GM18511 (cell line): ENCODE data around the gene KBTBD2.
"Not testable (repeated sequence)": the region's sequence is repeated elsewhere in the genome, so short reads cannot be mapped to it uniquely, and the experiment has no call there.

Experiments used
- ATAC-seq: cut with Tn5 transposase; IDR thresholded peaks from one replicate; pipeline ENCODE4 v1.9.1; 2021; ENCODE audit warnings: mild to moderate bottlenecking, moderate library complexity; ENCODE audit not compliant: unreplicated experiment

The KBTBD2 gene

GRCh38 chr7:32893722-32894121, 2.2 kb upstream of the KBTBD2 start:
- ATAC-seq: no peak

- ATAC-seq: no peak
Measured at GRCh38 chr7:32893207-32893524, 1.6 kb upstream of the KBTBD2 start.

GRCh38 chr7:32892521-32893206, 1.1 kb upstream of the KBTBD2 start:
- no peak for ATAC-seq

- ATAC-seq: peak; percentile 53
Measured at GRCh38 chr7:32891800-32892520, 400 bp upstream of the KBTBD2 start.

- no peak for ATAC-seq
Measured at GRCh38 chr7:32890793-32891042, 842 bp downstream of the KBTBD2 start.

GRCh38 chr7:32890010-32890792, 1.4 kb downstream of the KBTBD2 start:
- ATAC-seq: peak; percentile 42

GRCh38 chr7:32888505-32888904, 3.1 kb downstream of the KBTBD2 start:
- no peak for ATAC-seq

GRCh38 chr7:32887395-32887794, 4.2 kb downstream of the KBTBD2 start:
- ATAC-seq: no peak

GRCh38 chr7:32881074-32881982, 10.2 kb downstream of the KBTBD2 start:
- no peak for ATAC-seq

- no peak for ATAC-seq
Measured at GRCh38 chr7:32879460-32879859, 12.1 kb downstream of the KBTBD2 start.

GRCh38 chr7:32878023-32878422, 13.5 kb downstream of the KBTBD2 start:
- ATAC-seq: not testable (repeated sequence)

- ATAC-seq: no peak
Measured at GRCh38 chr7:32872421-32872820, 19.1 kb downstream of the KBTBD2 start.

GRCh38 chr7:32871624-32872371, 19.8 kb downstream of the KBTBD2 start:
- no peak for ATAC-seq

- no peak for ATAC-seq
Measured at GRCh38 chr7:32870298-32870697, 21.3 kb downstream of the KBTBD2 start.

- ATAC-seq: no peak
Measured at GRCh38 chr7:32869716-32870115, 21.8 kb downstream of the KBTBD2 start.

- no peak for ATAC-seq
Measured at GRCh38 chr7:32868116-32868515, 23.4 kb downstream of the KBTBD2 start.

- no peak for ATAC-seq
Measured at GRCh38 chr7:32865448-32866030, 26.0 kb downstream of the KBTBD2 start.

GRCh38 chr7:32863872-32864271, 27.7 kb downstream of the KBTBD2 start:
- not testable (repeated sequence) for ATAC-seq

GRCh38 chr7:32860090-32860489, 31.5 kb downstream of the KBTBD2 start:
- ATAC-seq: no peak

GRCh38 chr7:32858648-32859047, 32.9 kb downstream of the KBTBD2 start:
- no peak for ATAC-seq
